Measurements from ENCODE around the gene TMEM205. TPM values are rescaled to one million over a fixed set of nuclear protein-coding genes. Genes with fewer than 3 reads are reported as not detected.

TMEM205 gene
- polyA plus RNA-seq, 3 donors = 61.4 to 97.8 (median 69.7) TPM

Other genes starting within 250 kb of the TMEM205 start
- 1 to 10 TPM in 1 of 3 donors, under 1 TPM in 2; 0.17 to 2.4 (median 0.30) TPM for gene SPC24, start 190.5 kb downstream of the TMEM205 start, polyA plus RNA-seq
- 100 to 1,000 TPM in 2 of 3 donors, 10 to 100 TPM in 1; 34.3 to 583 (median 148) TPM for gene KANK2, start 148.7 kb downstream of the TMEM205 start, polyA plus RNA-seq
- 100 to 1,000 TPM in 1 of 3 donors, 10 to 100 TPM in 1, 1 to 10 TPM in 1; 7.4 to 108 (median 16.9) TPM for gene ANGPTL8, start 106.6 kb downstream of the TMEM205 start, polyA plus RNA-seq
- gene DOCK6, start 83.7 kb downstream of the TMEM205 start, polyA plus RNA-seq = 100 to 1,000 TPM in 1 of 3 donors, 10 to 100 TPM in 2; 16.2 to 190 (median 57.8) TPM
- not detected for gene TSPAN16, start 50.1 kb downstream of the TMEM205 start, polyA plus RNA-seq
- 10 to 100 TPM in 2 of 3 donors, 1 to 10 TPM in 1; 4.6 to 29.6 (median 10.3) TPM for gene RAB3D, start 6.6 kb downstream of the TMEM205 start, polyA plus RNA-seq
- gene CCDC159, start 251 bp upstream of the TMEM205 start, polyA plus RNA-seq = 10 to 100 TPM; 15.8 to 43.5 (median 20.9) TPM
- 10 to 100 TPM in 2 of 3 donors, 1 to 10 TPM in 1; 5.9 to 18.3 (median 17.9) TPM for gene PLPPR2, start 9.2 kb upstream of the TMEM205 start, polyA plus RNA-seq
- 1 to 10 TPM; 1.4 to 2.4 (median 2.1) TPM for gene SWSAP1, start 28.4 kb upstream of the TMEM205 start, polyA plus RNA-seq
- 10 to 100 TPM in 1 of 3 donors, 1 to 10 TPM in 2; 8.0 to 10.5 (median 8.7) TPM for gene EPOR, start 38.0 kb upstream of the TMEM205 start, polyA plus RNA-seq
- 10 to 100 TPM; 12.9 to 30.4 (median 23.6) TPM for gene RGL3, start 73.0 kb upstream of the TMEM205 start, polyA plus RNA-seq
- gene ODAD3, start 88.9 kb upstream of the TMEM205 start, polyA plus RNA-seq = under 1 TPM in 2 of 3 donors, not detected in 1; 0.15 to 0.30 TPM
- 100 to 1,000 TPM; 111 to 154 (median 149) TPM for gene PRKCSH, start 89.4 kb upstream of the TMEM205 start, polyA plus RNA-seq
- under 1 TPM in 1 of 3 donors, not detected in 2; 0.03 TPM for gene ELAVL3, start 134.8 kb upstream of the TMEM205 start, polyA plus RNA-seq
- gene ZNF653, start 159.6 kb upstream of the TMEM205 start, polyA plus RNA-seq = 1 to 10 TPM; 5.8 to 8.0 (median 6.5) TPM
- 10 to 100 TPM; 48.1 to 56.4 (median 50.4) TPM for gene ECSIT, start 182.9 kb upstream of the TMEM205 start, polyA plus RNA-seq
- gene CNN1, start 192.6 kb upstream of the TMEM205 start, polyA plus RNA-seq = 10 to 100 TPM in 2 of 3 donors, 1 to 10 TPM in 1; 4.3 to 39.0 (median 21.4) TPM
- 10 to 100 TPM; 52.6 to 55.2 (median 55.1) TPM for gene ELOF1, start 213.0 kb upstream of the TMEM205 start, polyA plus RNA-seq
- 10 to 100 TPM in 1 of 3 donors, 1 to 10 TPM in 2; 9.7 to 19.6 (median 9.9) TPM for gene ACP5, start 231.4 kb upstream of the TMEM205 start, polyA plus RNA-seq

Measured in adipose tissue (tissue), 3 donors.